NT2/D1 (cell line): ENCODE measurements around the gene GBP1.

Source experiments
- YY1 ChIP-seq: IDR thresholded peaks from 2 replicates; pipeline ENCODE4 v1.6.1; 2011; ENCODE audit not compliant: insufficient read length, insufficient read depth
- ZNF274 ChIP-seq: IDR thresholded peaks from 2 replicates; pipeline ENCODE4 v1.6.1; 2011; ENCODE audit warnings: mild to moderate bottlenecking, low read depth, low read length

GRCh38 chr1:89047734-89048133, 17.3 kb downstream of the GBP1 start:
- TF ChIP-seq ZNF274, result no peak
- no peak for TF ChIP-seq YY1
